Endothelial cell of umbilical vein (primary cell): ENCODE results near the gene AFAP1L2. TPM values are rescaled to one million over a fixed set of nuclear protein-coding genes. Genes with fewer than 3 reads are reported as not detected.

ENCODE experiments used
- BruUV-seq: library from RNA; stranded (reverse); fragments of 400-500 nt; replicated peaks from 2 replicates; lab custom pipeline; 2021; lab: Mats Ljungman, UMichigan
- CTCF ChIA-PET: fragments of 300-600, 350-600 bp; sonication (Branson Sonifier 250); formaldehyde crosslinking; loops from one replicate; lab custom pipeline; 2021; ENCODE audit warnings: antibody characterized with exemption, inconsistent platforms; lab: Charles Lee
- POLR2A ChIA-PET: fragments of 300-600, 350-600 bp; sonication (Branson Sonifier 250); formaldehyde crosslinking; loops from one replicate; lab custom pipeline; 2021; ENCODE audit warnings: antibody characterized with exemption, inconsistent platforms; lab: Charles Lee
- DNase-seq: peaks from one replicate; pipeline ENCODE4 v3.0.0-alpha.2; 2011; ENCODE audit warnings: low read depth, low spot score
- FAIRE-seq: peaks from 2 replicates; lab custom pipeline; 2011; peaks lifted over from hg19 to GRCh38; lab: Jason Lieb, UNC
- H2AFZ ChIP-seq: 2 replicates; pipeline ENCODE4 v1.6.0; 2012; ENCODE audit warnings: low read depth, low read length, control low read depth, inconsistent platforms
- H3K27ac ChIP-seq: 2 replicates; pipeline ENCODE4 v1.5.1; 2011; ENCODE audit warnings: low read depth, mild to moderate bottlenecking, control low read depth, low read length, moderate library complexity; ENCODE audit not compliant: insufficient read depth
- H3K27me3 ChIP-seq, 2 experiments: 2 replicates each; pipeline versions ENCODE4 v1.6.0 to v1.6.1; 2011; ENCODE audit warnings: low read length in 2 of 2, mixed read lengths in 1 of 2; ENCODE audit not compliant: control insufficient read depth in 2 of 2, insufficient read depth in 2 of 2
- H3K36me3 ChIP-seq, 2 experiments: 2 replicates in 1 of 2; 3 replicates in 1 of 2; pipeline ENCODE4 v1.5.1; 2011; ENCODE audit warnings: low read length in 2 of 2, mild to moderate bottlenecking in 1 of 2, moderate library complexity in 1 of 2; ENCODE audit not compliant: control insufficient read depth in 2 of 2, insufficient read depth in 2 of 2; ENCODE audit errors: extremely low read depth in 1 of 2
- H3K4me1 ChIP-seq: 3 replicates; pipeline ENCODE4 v1.5.1; 2011; ENCODE audit warnings: mild to moderate bottlenecking, low read length; ENCODE audit not compliant: control insufficient read depth, insufficient read depth; ENCODE audit errors: extremely low read depth
- H3K4me2 ChIP-seq: 2 replicates; pipeline ENCODE4 v1.6.1; 2011; ENCODE audit warnings: low read length, control low read depth, mixed read lengths; ENCODE audit not compliant: insufficient read depth
- H3K4me3 ChIP-seq, 3 experiments: fragments of 200-600 bp in 1 of 3; sonication (generic), shearing (Covaris generic) in 1 of 3; replicated peaks in 1 of 3; 2 replicates each; pipeline ENCODE4 v1.5.1; 2011 to 2016; ENCODE audit warnings: control low read depth in 3 of 3, low read length in 3 of 3, mild to moderate bottlenecking in 2 of 3, inconsistent platforms in 1 of 3, low read depth in 1 of 3, moderate library complexity in 1 of 3; ENCODE audit not compliant: insufficient read depth in 1 of 3
- H3K79me2 ChIP-seq: 2 replicates; pipeline ENCODE4 v1.6.0; 2012; ENCODE audit warnings: low read length, inconsistent platforms; ENCODE audit not compliant: control insufficient read depth, insufficient read depth
- H3K9ac ChIP-seq: replicated peaks from 2 replicates; pipeline ENCODE3; 2011; ENCODE audit warnings: low read length, control low read depth; ENCODE audit not compliant: insufficient read depth; ENCODE audit errors: extremely low read depth
- H3K9me1 ChIP-seq: replicated peaks from 3 replicates; pipeline ENCODE4 v1.6.0; 2011; ENCODE audit warnings: mild to moderate bottlenecking, low read length; ENCODE audit not compliant: control insufficient read depth, insufficient read depth; ENCODE audit errors: extremely low read depth
- H3K9me3 ChIP-seq: replicated peaks from 2 replicates; pipeline ENCODE4 v1.5.1; 2012; ENCODE audit warnings: low read length, inconsistent platforms; ENCODE audit not compliant: control insufficient read depth, insufficient read depth
- H4K20me1 ChIP-seq: replicated peaks from 2 replicates; pipeline ENCODE3; 2011; ENCODE audit warnings: mild to moderate bottlenecking, low read length; ENCODE audit not compliant: control insufficient read depth, insufficient read depth; ENCODE audit errors: extremely low read depth
- EZH2 ChIP-seq: IDR thresholded peaks from 2 replicates; pipeline ENCODE4 v1.6.1; 2012; ENCODE audit warnings: borderline replicate concordance, low read depth, mild to moderate bottlenecking, moderate library complexity, low read length, inconsistent platforms; ENCODE audit not compliant: severe bottlenecking
- FOS ChIP-seq: IDR thresholded peaks from 2 replicates; pipeline ENCODE4 v1.6.1; 2011; ENCODE audit warnings: mild to moderate bottlenecking, low read length, moderate library complexity, borderline replicate concordance; ENCODE audit not compliant: insufficient read depth
- GATA2 ChIP-seq: IDR thresholded peaks from 2 replicates; pipeline ENCODE4 v1.7.0; 2011; ENCODE audit warnings: low read depth, mild to moderate bottlenecking, moderate library complexity, mixed read lengths, low read length; ENCODE audit not compliant: insufficient read length, insufficient read depth
- JUN ChIP-seq: IDR thresholded peaks from 2 replicates; pipeline ENCODE4 v1.6.1; 2011; ENCODE audit warnings: borderline replicate concordance, low read depth; ENCODE audit not compliant: insufficient read length, insufficient read depth
- POLR2A ChIP-seq: IDR thresholded peaks from 2 replicates; pipeline ENCODE4 v1.6.1; 2012; ENCODE audit warnings: low read depth, mild to moderate bottlenecking, control low read depth, low read length
- POLR2AphosphoS5 ChIP-seq: IDR thresholded peaks from 2 replicates; pipeline ENCODE4 v1.6.1; 2012; ENCODE audit warnings: low read depth, mild to moderate bottlenecking, control low read depth, low read length, moderate library complexity; ENCODE audit not compliant: insufficient read depth
- dilution Hi-C: fragments of 300-500 bp; cut with MboI; formaldehyde crosslinking; loops from one replicate; pipeline ENCODE4 v1.15.0; 2019; ENCODE audit warnings: low sequenced_read_pairs; ENCODE audit not compliant: extremely low pct_ligation_motif_present
- intact Hi-C: fragments of 100-400 bp; cut with micrococcal nuclease; formaldehyde crosslinking; loops from one replicate; pipeline ENCODE4 v1.10.0; 2022
- polyA plus RNA-seq, 4 experiments: library from polyadenylated mRNA; depleted of rRNA in 3 of 4; stranded (reverse) in 3 of 4; unstranded in 1 of 4; fragments of >200 nt; gene quantifications; 2 replicates each; pipeline versions ENCODE4 v1.2.1 to v1.2.3, GENCODE V29; 2011 to 2012; ENCODE audit warnings: missing spikeins in 1 of 4
- total RNA-seq: library from RNA; stranded (reverse); gene quantifications from 2 replicates; pipeline ENCODE4 v1.2.3, GENCODE V29; 2021
- TF ChIP-seq, protein P1 (sequence below), 2 donors: IDR thresholded peaks; 1 replicate in 1 of 2; 2 replicates in 1 of 2; pipeline ENCODE4 v1.5.1; 2011; ENCODE audit warnings: low read length in 2 of 2, mild to moderate bottlenecking in 2 of 2, moderate library complexity in 2 of 2, control low read depth in 1 of 2, inconsistent platforms in 1 of 2, low read depth in 1 of 2; ENCODE audit not compliant: insufficient read depth in 1 of 2; ENCODE audit errors: extremely low read depth in 1 of 2
- TF ChIP-seq, protein P2 (sequence below): IDR thresholded peaks from 2 replicates; pipeline ENCODE4 v1.6.1; 2011; ENCODE audit not compliant: insufficient read depth, insufficient read length

AFAP1L2 gene
- total and polyA plus RNA-seq, 2 donors (not counting 3 experiments of a cell fraction or from before 2014, with no cell fraction given), result 0.90 to 4.1 TPM

DNA sequence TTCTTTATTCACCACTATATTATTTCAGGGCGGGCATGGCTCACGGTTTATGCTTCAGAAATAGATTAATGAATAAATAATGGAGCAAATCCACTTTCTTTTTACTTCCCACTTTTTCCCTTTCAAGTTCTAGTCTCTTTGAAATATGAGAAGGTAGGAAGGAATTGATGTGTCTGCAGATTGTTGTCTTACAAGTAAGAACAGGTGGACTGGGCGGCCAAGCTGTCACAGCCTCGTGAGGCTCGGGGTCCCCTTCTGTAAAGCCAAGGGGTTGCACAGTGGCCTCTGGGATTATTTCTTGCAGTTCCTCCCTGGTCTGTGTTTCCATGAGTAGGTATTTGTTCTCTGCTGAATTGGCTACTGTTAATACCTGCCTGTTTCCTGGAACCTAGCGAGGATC lies 154.1 kb downstream of the AFAP1L2 start:
- Histone ChIP-seq H3K9me3 (no peaks in the 10 kb centered on the region), H3K27me3 (no peaks in the 10 kb centered on the region), H4K20me1 (no peaks in the 10 kb centered on the region), H3K9ac (no peak overlapping the region), H3K27ac (no peak overlapping the region), H3K9me1 (no peaks in the 10 kb centered on the region), H3K79me2 (no peaks in the 10 kb centered on the region), H2AFZ (no peak overlapping the region), H3K4me2 (no peak overlapping the region), H3K36me3 (no peaks in the 10 kb centered on the region), H3K4me3 (no peak overlapping the region), H3K4me1 (no peaks in the 10 kb centered on the region)
- POLR2A ChIA-PET, result no interaction called here
- dilution Hi-C loops, result no loop called here
- DNase-seq (no peak), FAIRE-seq (no peak)
- CTCF ChIA-PET, result no interaction called here
- TF ChIP-seq, protein P1, sequence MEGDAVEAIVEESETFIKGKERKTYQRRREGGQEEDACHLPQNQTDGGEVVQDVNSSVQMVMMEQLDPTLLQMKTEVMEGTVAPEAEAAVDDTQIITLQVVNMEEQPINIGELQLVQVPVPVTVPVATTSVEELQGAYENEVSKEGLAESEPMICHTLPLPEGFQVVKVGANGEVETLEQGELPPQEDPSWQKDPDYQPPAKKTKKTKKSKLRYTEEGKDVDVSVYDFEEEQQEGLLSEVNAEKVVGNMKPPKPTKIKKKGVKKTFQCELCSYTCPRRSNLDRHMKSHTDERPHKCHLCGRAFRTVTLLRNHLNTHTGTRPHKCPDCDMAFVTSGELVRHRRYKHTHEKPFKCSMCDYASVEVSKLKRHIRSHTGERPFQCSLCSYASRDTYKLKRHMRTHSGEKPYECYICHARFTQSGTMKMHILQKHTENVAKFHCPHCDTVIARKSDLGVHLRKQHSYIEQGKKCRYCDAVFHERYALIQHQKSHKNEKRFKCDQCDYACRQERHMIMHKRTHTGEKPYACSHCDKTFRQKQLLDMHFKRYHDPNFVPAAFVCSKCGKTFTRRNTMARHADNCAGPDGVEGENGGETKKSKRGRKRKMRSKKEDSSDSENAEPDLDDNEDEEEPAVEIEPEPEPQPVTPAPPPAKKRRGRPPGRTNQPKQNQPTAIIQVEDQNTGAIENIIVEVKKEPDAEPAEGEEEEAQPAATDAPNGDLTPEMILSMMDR (IDR thresholded peaks at IDR 0.05; ENCODE audit: extremely low read depth in 1 of 2, insufficient read depth in 1 of 2, low read depth in 1 of 2, low read length in 2 of 2), result no peak
- TF ChIP-seq EZH2, result no peak
- no peak for TF ChIP-seq POLR2AphosphoS5
- TF ChIP-seq POLR2A, result no peak
- TF ChIP-seq FOS, result no peak
- TF ChIP-seq, protein P2, sequence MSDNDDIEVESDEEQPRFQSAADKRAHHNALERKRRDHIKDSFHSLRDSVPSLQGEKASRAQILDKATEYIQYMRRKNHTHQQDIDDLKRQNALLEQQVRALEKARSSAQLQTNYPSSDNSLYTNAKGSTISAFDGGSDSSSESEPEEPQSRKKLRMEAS, result no peak
- TF ChIP-seq GATA2, result no peak
- no peak for TF ChIP-seq JUN
- intact Hi-C loops, result no loop called here
- BruUV-seq, result no TSS peak
